GM12892 (cell line): ENCODE results near the gene CHI3L1.

Experiments used
- POLR2A ChIP-seq: IDR thresholded peaks from 2 replicates; pipeline ENCODE4 v1.6.1; 2011; ENCODE audit warnings: low read depth, low read length, control low read depth
- POLR2AphosphoS5 ChIP-seq: IDR thresholded peaks from 2 replicates; pipeline ENCODE4 v1.6.1; 2011; ENCODE audit warnings: low read depth, low read length, control low read depth
- TAF1 ChIP-seq: IDR thresholded peaks from 2 replicates; pipeline ENCODE4 v1.6.1; 2011; ENCODE audit warnings: low read depth, mild to moderate bottlenecking, control low read depth, low read length, borderline replicate concordance

GRCh38 chr1:203189951-203190352 is 3.4 kb upstream of the CHI3L1 start:
- TF ChIP-seq TAF1 (no peak), POLR2A (no peak), POLR2AphosphoS5 (no peak)
